DOHH2 (cell line): Measurements from ENCODE around the gene TERT.

Experiments used
- CTCF ChIP-seq: fragments of 200-600 bp; sonication (generic); IDR thresholded peaks from one replicate; pipeline ENCODE4 v1.5.1; 2014; ENCODE audit warnings: antibody characterized with exemption, mild to moderate bottlenecking, low read depth, low read length; ENCODE audit not compliant: poor library complexity, severe bottlenecking
- EZH2phosphoT487 ChIP-seq: fragments of 200-600 bp; sonication (generic); IDR thresholded peaks from 2 replicates; pipeline ENCODE4 v1.6.1; 2017; ENCODE audit warnings: borderline replicate concordance, mild to moderate bottlenecking, antibody characterized with exemption, low read length, moderate library complexity, mixed read lengths

- TF ChIP-seq CTCF (no peak), EZH2phosphoT487 (no peak)
Observed at GRCh38 chr5:1221721-1222120, 73.1 kb downstream of the TERT start.
